PC-9 (cell line): ENCODE data around the gene CEACAM4. TPM values are rescaled to one million over a fixed set of nuclear protein-coding genes. Genes with fewer than 3 reads are reported as not detected.

Experiments used
- BruUV-seq: library from RNA; stranded (reverse); fragments of 400-500 nt; replicated peaks from 2 replicates; lab custom pipeline; 2021; lab: Mats Ljungman, UMichigan
- CTCF ChIA-PET: fragments of 300-600 bp; sonication (Branson Sonifier 250); formaldehyde crosslinking; loops from one replicate; lab custom pipeline; 2022; ENCODE audit warnings: antibody characterized with exemption; lab: Charles Lee
- POLR2A ChIA-PET: fragments of 300-600 bp; sonication (Branson Sonifier 250); formaldehyde crosslinking; loops from one replicate; lab custom pipeline; 2022; ENCODE audit warnings: antibody characterized with exemption; ENCODE audit not compliant: unreplicated experiment; lab: Charles Lee
- DNase-seq, 2 experiments: peaks; one replicate each; pipeline versions ENCODE4 v3.0.0 to v3.0.0-alpha.2; 2015 to 2022; ENCODE audit warnings: mixed read lengths in 1 of 2
- H2AFZ ChIP-seq: fragments of 200-600 bp; sonication (generic); 2 replicates; pipeline ENCODE4 v1.8.1; 2017; ENCODE audit warnings: antibody characterized with exemption
- H3F3A ChIP-seq: fragments of 200-600 bp; sonication (generic); 2 replicates; pipeline ENCODE4 v1.8.1; 2017; ENCODE audit warnings: antibody characterized with exemption, mild to moderate bottlenecking, low read depth; ENCODE audit not compliant: insufficient read depth
- H3K27ac ChIP-seq: fragments of 200-600 bp; sonication (generic); 2 replicates; pipeline ENCODE4 v1.6.1; 2016; ENCODE audit warnings: mixed run types
- H3K27me3 ChIP-seq: fragments of 200-600 bp; sonication (generic); 2 replicates; pipeline ENCODE4 v1.6.1; 2016; ENCODE audit warnings: low read depth, mixed run types; ENCODE audit not compliant: insufficient read depth
- H3K36me3 ChIP-seq: fragments of 200-600 bp; sonication (generic); 2 replicates; pipeline ENCODE4 v1.6.1; 2016; ENCODE audit warnings: low read depth, mixed run types
- H3K4me1 ChIP-seq: fragments of 200-600 bp; sonication (generic); replicated peaks from 2 replicates; pipeline ENCODE4 v1.6.1; 2016; ENCODE audit warnings: mixed run types; ENCODE audit not compliant: insufficient read depth
- H3K4me2 ChIP-seq: fragments of 200-600 bp; sonication (generic); 2 replicates; pipeline ENCODE4 v1.6.1; 2017; ENCODE audit warnings: mixed run types
- H3K4me3 ChIP-seq: fragments of 200-600 bp; sonication (generic); 2 replicates; pipeline ENCODE4 v1.6.1; 2016; ENCODE audit warnings: mixed run types
- H3K79me2 ChIP-seq: fragments of 200-600 bp; sonication (generic); 2 replicates; pipeline ENCODE4 v1.6.1; 2017; ENCODE audit warnings: low read depth, mixed run types
- H3K9me2 ChIP-seq: fragments of 200-600 bp; sonication (generic); 2 replicates; pipeline ENCODE4 v1.8.1; 2017; ENCODE audit warnings: mild to moderate bottlenecking; ENCODE audit not compliant: insufficient read depth
- H3K9me3 ChIP-seq: fragments of 200-600 bp; sonication (generic); 2 replicates; pipeline ENCODE4 v1.8.1; 2016; ENCODE audit warnings: low read depth; ENCODE audit not compliant: insufficient read depth
- H4K20me1 ChIP-seq: fragments of 200-600 bp; sonication (generic); 2 replicates; pipeline ENCODE4 v1.8.1; 2017; ENCODE audit not compliant: insufficient read depth
- CTCF ChIP-seq: fragments of 200-600 bp; sonication (generic); conservative IDR thresholded peaks from 2 replicates; pipeline ENCODE4 v1.6.1; 2017; ENCODE audit warnings: mixed run types, antibody characterized with exemption, mild to moderate bottlenecking, moderate library complexity
- EZH2 ChIP-seq: fragments of 200-600 bp; sonication (generic); IDR thresholded peaks from 2 replicates; pipeline ENCODE4 v1.8.0; 2017; ENCODE audit warnings: antibody characterized with exemption, low read depth
- intact Hi-C: fragments of 100-400 bp; cut with micrococcal nuclease; formaldehyde crosslinking; loops from one replicate; pipeline ENCODE4 v1.10.0; 2022; ENCODE audit not compliant: unreplicated experiment
- total RNA-seq: library from RNA; stranded (reverse); gene quantifications from 2 replicates; pipeline ENCODE4 v1.2.3, GENCODE V29; 2021

CEACAM4 gene
- total RNA-seq, 1 experiment from 2014 or later = not detected

- ChIA-PET POLR2A (no interaction called here), CTCF (no interaction called here)
- Histone ChIP-seq H3K79me2 (no peaks in the 10 kb centered on the region), H4K20me1 (no peaks in the 10 kb centered on the region), H2AFZ (no peak overlapping the region), H3K36me3 (no peaks in the 10 kb centered on the region), H3K9me3 (no peaks in the 10 kb centered on the region), H3K4me2 (no peak overlapping the region), H3K27ac (no peak overlapping the region), H3F3A (no peaks in the 10 kb centered on the region), H3K4me1 (peaks cover 14% of the 10 kb centered on the region), H3K4me3 (no peak overlapping the region), H3K9me2 (no peaks in the 10 kb centered on the region), H3K27me3 (no peaks in the 10 kb centered on the region; the same call in none of the 2 replicates)
- intact Hi-C loops = no loop called here
- TF ChIP-seq EZH2 (no peak), CTCF (no peak)
- BruUV-seq = no TSS peak
- DNase-seq = no peak
Observed at GRCh38 chr19:41652250-41652649, 25.4 kb upstream of the CEACAM4 start.

- no TSS peak for BruUV-seq
- H4K20me1 ChIP-seq = no peaks in the 10 kb centered on the region
- peaks cover 14% of the 10 kb centered on the region for H3K4me1 ChIP-seq
- no peaks in the 10 kb centered on the region for H3F3A ChIP-seq
- ChIA-PET POLR2A (no interaction called here), CTCF (no interaction called here)
- no peak for TF ChIP-seq CTCF
- TF ChIP-seq EZH2 = no peak
- H3K27me3 ChIP-seq = no peaks in the 10 kb centered on the region; the same call in none of the 2 replicates
- H3K36me3 ChIP-seq = no peaks in the 10 kb centered on the region
- H3K79me2 ChIP-seq = no peaks in the 10 kb centered on the region
- H2AFZ ChIP-seq = no peak overlapping the region
- no peaks in the 10 kb centered on the region for H3K9me3 ChIP-seq
- no peak overlapping the region for H3K27ac ChIP-seq
- intact Hi-C loops = loop anchor here (10.0 kb wide), 1 partner anchor 305 kb away; the partner anchor contains the start of gene RABAC1
- no peaks in the 10 kb centered on the region for H3K9me2 ChIP-seq
- no peak overlapping the region for H3K4me3 ChIP-seq
- peak overlapping the region; percentile 44 for H3K4me2 ChIP-seq
- DNase-seq = peak in 1 of 2 experiments; percentile 51
Observed at GRCh38 chr19:41649827-41650226, 23.0 kb upstream of the CEACAM4 start.

GRCh38 chr19:41646589-41647204, 19.8 kb upstream of the CEACAM4 start:
- no peak overlapping the region for H3K4me2 ChIP-seq
- no peak for DNase-seq

More at GRCh38 chr19:41646589-41647204, 19.8 kb upstream of the CEACAM4 start:
- Histone ChIP-seq H3K79me2 (no peaks in the 10 kb centered on the region), H3F3A (no peaks in the 10 kb centered on the region), H3K4me3 (no peak overlapping the region), H3K9me2 (no peaks in the 10 kb centered on the region), H3K36me3 (no peaks in the 10 kb centered on the region), H3K27me3 (no peaks in the 10 kb centered on the region; the same call in 1 of the 2 replicates), H3K4me1 (peaks cover 14% of the 10 kb centered on the region), H3K9me3 (no peaks in the 10 kb centered on the region), H2AFZ (no peak overlapping the region), H3K27ac (no peak overlapping the region), H4K20me1 (no peaks in the 10 kb centered on the region)
- CTCF ChIA-PET = interaction anchor here (0.7 kb wide), 1 partner anchor 1004 kb away, joined by 6 read pairs; no protein-coding TSS in a partner anchor
- POLR2A ChIA-PET = interaction anchor here (0.7 kb wide), 1 partner anchor 346 kb away, joined by 4 read pairs; no protein-coding TSS in a partner anchor
- intact Hi-C loops = loop anchor here (10.0 kb wide), 1 partner anchor 308 kb away; the partner anchor contains the start of gene RABAC1
- no TSS peak for BruUV-seq
- TF ChIP-seq CTCF = peak; percentile 47
- no peak for TF ChIP-seq EZH2
